RWPE2 (cell line): ENCODE data around the gene NYAP2.

Experiments used
- ATAC-seq: fragments of 200-7000 bp; cut with Tn5 transposase; 3 replicates; pipeline ENCODE4 v1.9.1; 2021; ENCODE audit warnings: low read depth
- DNase-seq: peaks from one replicate; pipeline ENCODE4 v3.0.0-alpha.2; 2020; ENCODE audit warnings: low spot score
- H3K27ac ChIP-seq: fragments of 450-650 bp; 2 replicates; pipeline ENCODE4 v1.5.1; 2017; ENCODE audit warnings: mild to moderate bottlenecking; ENCODE audit not compliant: poor library complexity, severe bottlenecking
- H3K27me3 ChIP-seq: fragments of 250-450 bp; sonication (Bioruptor Pico); 2 replicates; pipeline ENCODE4 v1.5.1; 2021; ENCODE audit warnings: mild to moderate bottlenecking, moderate library complexity; ENCODE audit not compliant: insufficient read depth, poor library complexity, severe bottlenecking
- H3K36me3 ChIP-seq: fragments of 250-450 bp; sonication (Bioruptor Pico); 2 replicates; pipeline ENCODE4 v1.5.1; 2020; ENCODE audit warnings: low read depth, mild to moderate bottlenecking, moderate library complexity
- H3K4me1 ChIP-seq: fragments of 250-450 bp; sonication (Bioruptor Pico); 2 replicates; pipeline ENCODE4 v1.5.1; 2021; ENCODE audit warnings: mild to moderate bottlenecking, moderate library complexity; ENCODE audit not compliant: insufficient read depth, poor library complexity, severe bottlenecking
- H3K4me3 ChIP-seq: fragments of 250-450 bp; sonication (Bioruptor Pico); 2 replicates; pipeline ENCODE4 v1.5.1; 2021; ENCODE audit warnings: mild to moderate bottlenecking, moderate library complexity; ENCODE audit not compliant: severe bottlenecking
- H3K9me3 ChIP-seq: fragments of 250-450 bp; sonication (Bioruptor Pico); 2 replicates; pipeline ENCODE4 v1.5.1; 2021; ENCODE audit warnings: mild to moderate bottlenecking, moderate library complexity; ENCODE audit not compliant: severe bottlenecking
- CTCF ChIP-seq: fragments of 450-650 bp; IDR thresholded peaks from one replicate; pipeline ENCODE4 v1.5.1; 2017; ENCODE audit warnings: mild to moderate bottlenecking, moderate library complexity; ENCODE audit not compliant: poor library complexity, severe bottlenecking

Gene NYAP2

GRCh38 chr2:225598897-225599296 is 199.4 kb downstream of the NYAP2 start:
- no peaks in the 10 kb centered on the region for H3K9me3 ChIP-seq
- no peak overlapping the region for H3K27ac ChIP-seq
- no peaks in the 10 kb centered on the region for H3K4me1 ChIP-seq
- no peaks in the 10 kb centered on the region for H3K36me3 ChIP-seq
- ATAC-seq (no peak), DNase-seq (no peak)
- no peaks in the 10 kb centered on the region for H3K27me3 ChIP-seq
- no peak for TF ChIP-seq CTCF
- H3K4me3 ChIP-seq: no peak overlapping the region

GRCh38 chr2:225599856-225600255 is 200.3 kb downstream of the NYAP2 start:
- no peak for TF ChIP-seq CTCF
- no peak for DNase-seq
- Histone ChIP-seq H3K4me3 (no peak overlapping the region), H3K9me3 (no peaks in the 10 kb centered on the region), H3K4me1 (no peaks in the 10 kb centered on the region), H3K36me3 (no peaks in the 10 kb centered on the region), H3K27me3 (peaks cover 1% of the 10 kb centered on the region), H3K27ac (no peak overlapping the region)
- no peak for ATAC-seq

GRCh38 chr2:225600444-225600843 is 200.9 kb downstream of the NYAP2 start:
- DNase-seq (no peak), ATAC-seq (no peak)
- Histone ChIP-seq H3K4me1 (no peaks in the 10 kb centered on the region), H3K36me3 (no peaks in the 10 kb centered on the region), H3K9me3 (no peaks in the 10 kb centered on the region), H3K4me3 (no peak overlapping the region), H3K27me3 (peaks cover 4% of the 10 kb centered on the region), H3K27ac (no peak overlapping the region)
- no peak for TF ChIP-seq CTCF

GRCh38 chr2:225600865-225601264 is 201.4 kb downstream of the NYAP2 start:
- no peaks in the 10 kb centered on the region for H3K9me3 ChIP-seq
- ATAC-seq (no peak), DNase-seq (no peak)
- no peak for TF ChIP-seq CTCF
- no peak overlapping the region for H3K4me3 ChIP-seq
- H3K27ac ChIP-seq: no peak overlapping the region
- peaks cover 4% of the 10 kb centered on the region for H3K27me3 ChIP-seq
- H3K4me1 ChIP-seq: no peaks in the 10 kb centered on the region
- H3K36me3 ChIP-seq: no peaks in the 10 kb centered on the region

GRCh38 chr2:225602205-225602604 is 202.7 kb downstream of the NYAP2 start:
- H3K4me3 ChIP-seq: no peak overlapping the region
- DNase-seq (no peak), ATAC-seq (no peak)
- H3K4me1 ChIP-seq: no peaks in the 10 kb centered on the region
- peaks cover 4% of the 10 kb centered on the region for H3K27me3 ChIP-seq
- H3K9me3 ChIP-seq: no peaks in the 10 kb centered on the region
- no peaks in the 10 kb centered on the region for H3K36me3 ChIP-seq
- TF ChIP-seq CTCF: no peak
- no peak overlapping the region for H3K27ac ChIP-seq
